C4-2B (cell line): ENCODE data around the gene TPRX1.

Experiments used
- ZFX ChIP-seq: fragments of 450-650 bp; IDR thresholded peaks from 2 replicates; pipeline ENCODE4 v1.6.1; 2017
- TF ChIP-seq, protein P1 (sequence below): fragments of 450-650 bp; conservative IDR thresholded peaks from 2 replicates; pipeline ENCODE4 v1.5.1; 2017; ENCODE audit warnings: mild to moderate bottlenecking

DNA sequence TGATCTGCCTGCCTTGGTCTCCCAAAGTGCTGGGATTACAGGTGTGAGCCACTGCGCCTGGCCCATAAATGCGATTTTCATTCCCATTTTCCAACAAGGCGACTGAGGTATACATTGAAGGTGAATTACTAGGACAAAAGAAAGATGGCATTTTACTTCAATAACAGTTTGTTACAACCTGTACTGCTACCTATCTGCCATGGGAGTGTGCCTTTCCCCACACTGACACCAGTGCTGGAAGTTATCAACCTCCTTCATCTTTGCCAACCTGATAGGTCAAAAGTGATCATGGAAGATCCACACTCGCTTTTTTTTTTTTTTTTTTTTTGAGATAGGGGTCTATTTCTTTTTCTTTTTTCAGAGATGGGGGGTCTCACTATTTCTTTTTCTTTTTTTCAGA is 28.4 kb upstream of the TPRX1 start:
- TF ChIP-seq, protein P1, sequence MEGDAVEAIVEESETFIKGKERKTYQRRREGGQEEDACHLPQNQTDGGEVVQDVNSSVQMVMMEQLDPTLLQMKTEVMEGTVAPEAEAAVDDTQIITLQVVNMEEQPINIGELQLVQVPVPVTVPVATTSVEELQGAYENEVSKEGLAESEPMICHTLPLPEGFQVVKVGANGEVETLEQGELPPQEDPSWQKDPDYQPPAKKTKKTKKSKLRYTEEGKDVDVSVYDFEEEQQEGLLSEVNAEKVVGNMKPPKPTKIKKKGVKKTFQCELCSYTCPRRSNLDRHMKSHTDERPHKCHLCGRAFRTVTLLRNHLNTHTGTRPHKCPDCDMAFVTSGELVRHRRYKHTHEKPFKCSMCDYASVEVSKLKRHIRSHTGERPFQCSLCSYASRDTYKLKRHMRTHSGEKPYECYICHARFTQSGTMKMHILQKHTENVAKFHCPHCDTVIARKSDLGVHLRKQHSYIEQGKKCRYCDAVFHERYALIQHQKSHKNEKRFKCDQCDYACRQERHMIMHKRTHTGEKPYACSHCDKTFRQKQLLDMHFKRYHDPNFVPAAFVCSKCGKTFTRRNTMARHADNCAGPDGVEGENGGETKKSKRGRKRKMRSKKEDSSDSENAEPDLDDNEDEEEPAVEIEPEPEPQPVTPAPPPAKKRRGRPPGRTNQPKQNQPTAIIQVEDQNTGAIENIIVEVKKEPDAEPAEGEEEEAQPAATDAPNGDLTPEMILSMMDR: no peak
- no peak for TF ChIP-seq ZFX
